H1 (cell line): ENCODE data around the gene WASF3. TPM values are rescaled to one million over a fixed set of nuclear protein-coding genes. Genes with fewer than 3 reads are reported as not detected.

ENCODE experiments used
- CTCF ChIA-PET: fragments of 300-600 bp; sonication (Branson Sonifier 250); formaldehyde crosslinking; loops from one replicate; lab custom pipeline; 2021; ENCODE audit not compliant: partially characterized antibody; lab: Charles Lee
- POLR2A ChIA-PET: fragments of 300-600 bp; sonication (Branson Sonifier 250); formaldehyde crosslinking; loops from one replicate; lab custom pipeline; 2021; ENCODE audit warnings: inconsistent platforms; ENCODE audit not compliant: partially characterized antibody; lab: Charles Lee
- DNase-seq, 2 experiments: peaks; one replicate each; pipeline versions ENCODE4 v3.0.0 to v3.0.0-alpha.2; 2010 to 2022; ENCODE audit warnings: low spot score in 2 of 2, low read depth in 1 of 2, mixed read lengths in 1 of 2
- FAIRE-seq: peaks from 2 replicates; lab custom pipeline; 2011; peaks lifted over from hg19 to GRCh38; lab: Jason Lieb, UNC
- H2AFZ ChIP-seq: 2 replicates; pipeline ENCODE4 v1.8.1; 2012; ENCODE audit warnings: low read length, inconsistent platforms
- H2AK5ac ChIP-seq: 2 replicates; pipeline ENCODE4 v1.6.1; 2013; ENCODE audit warnings: low read depth, low read length
- H2BK120ac ChIP-seq: replicated peaks from 2 replicates; pipeline ENCODE3; 2013; ENCODE audit warnings: low read depth, low read length, inconsistent platforms
- H2BK12ac ChIP-seq: 2 replicates; pipeline ENCODE4 v1.6.1; 2013; ENCODE audit warnings: low read depth, low read length
- H2BK15ac ChIP-seq: 2 replicates; pipeline ENCODE4 v1.6.1; 2013; ENCODE audit warnings: low read length
- H2BK20ac ChIP-seq: 2 replicates; pipeline ENCODE4 v1.6.1; 2013; ENCODE audit warnings: low read length
- H2BK5ac ChIP-seq: 2 replicates; pipeline ENCODE4 v1.6.1; 2013; ENCODE audit warnings: low read depth, low read length
- H3K14ac ChIP-seq: 2 replicates; pipeline ENCODE4 v1.6.1; 2013; ENCODE audit warnings: inconsistent platforms; ENCODE audit not compliant: insufficient read length
- H3K18ac ChIP-seq: 2 replicates; pipeline ENCODE4 v1.6.1; 2013; ENCODE audit warnings: low read length; ENCODE audit errors: extremely low read depth
- H3K23ac ChIP-seq: 2 replicates; pipeline ENCODE4 v1.6.1; 2013; ENCODE audit warnings: inconsistent platforms; ENCODE audit not compliant: insufficient read length
- H3K23me2 ChIP-seq: 2 replicates; pipeline ENCODE4 v1.6.1; 2013; ENCODE audit warnings: low read depth, low read length
- H3K27ac ChIP-seq: 2 replicates; pipeline ENCODE4 v1.6.1; 2011; ENCODE audit warnings: low read depth, low read length, inconsistent platforms
- H3K27me3 ChIP-seq, 4 experiments: replicated peaks in 1 of 4; 1 replicate in 1 of 4; 2 replicates in 3 of 4; pipeline versions ENCODE4 v1.6.1 to v1.8.1; 2011 to 2013; ENCODE audit warnings: low read length in 3 of 4, mild to moderate bottlenecking in 3 of 4, inconsistent platforms in 2 of 4, mixed read lengths in 2 of 4, moderate library complexity in 1 of 4; ENCODE audit not compliant: control insufficient read depth in 3 of 4, insufficient read depth in 3 of 4; ENCODE audit errors: extremely low read depth in 1 of 4
- H3K36me3 ChIP-seq, 4 experiments: 2 replicates each; pipeline versions ENCODE4 v1.6.1 to v1.8.1; 2011 to 2013; ENCODE audit warnings: mild to moderate bottlenecking in 4 of 4, low read length in 3 of 4, moderate library complexity in 2 of 4, control low read depth in 1 of 4, inconsistent platforms in 1 of 4; ENCODE audit not compliant: insufficient read depth in 4 of 4, control insufficient read depth in 2 of 4
- H3K4ac ChIP-seq: replicated peaks from 2 replicates; pipeline ENCODE3; 2013; ENCODE audit warnings: low read length, low read depth, mixed read lengths, inconsistent platforms; ENCODE audit not compliant: insufficient read length
- H3K4me1 ChIP-seq, 4 experiments: replicated peaks in 1 of 4; 1 replicate in 1 of 4; 2 replicates in 3 of 4; pipeline versions ENCODE4 v1.6.1 to v1.8.1; 2011 to 2013; ENCODE audit warnings: low read length in 3 of 4, inconsistent platforms in 2 of 4, mixed read lengths in 1 of 4; ENCODE audit not compliant: insufficient read depth in 4 of 4, control insufficient read depth in 3 of 4
- H3K4me2 ChIP-seq, 2 experiments: 2 replicates each; pipeline versions ENCODE4 v1.6.1 to v1.8.1; 2011 to 2013; ENCODE audit warnings: low read depth in 2 of 2, low read length in 2 of 2, control low read depth in 1 of 2, inconsistent platforms in 1 of 2, mild to moderate bottlenecking in 1 of 2; ENCODE audit not compliant: insufficient read depth in 1 of 2
- H3K4me3 ChIP-seq, 4 experiments: fragments of 200-600, 300-600 bp in 1 of 4; sonication (generic), shearing (Covaris generic), sonication (Bioruptor Twin) in 1 of 4; 2 replicates each; pipeline versions ENCODE4 v1.5.1 to v1.8.1; 2011 to 2016; ENCODE audit warnings: low read length in 4 of 4, low read depth in 3 of 4, control low read depth in 2 of 4, inconsistent platforms in 2 of 4, mild to moderate bottlenecking in 2 of 4, mixed read lengths in 1 of 4, moderate library complexity in 1 of 4; ENCODE audit not compliant: insufficient read depth in 2 of 4; ENCODE audit errors: extremely low read depth in 1 of 4
- H3K56ac ChIP-seq: replicated peaks from 2 replicates; pipeline ENCODE3; 2013; ENCODE audit warnings: low read depth, mild to moderate bottlenecking, mixed read lengths, low read length, inconsistent platforms; ENCODE audit not compliant: insufficient read length
- H3K79me1 ChIP-seq: 2 replicates; pipeline ENCODE4 v1.6.1; 2013; ENCODE audit warnings: low read depth, low read length, control low read depth
- H3K79me2 ChIP-seq, 2 experiments: 2 replicates each; pipeline versions ENCODE4 v1.6.1 to v1.8.1; 2012 to 2013; ENCODE audit warnings: low read length in 2 of 2, mild to moderate bottlenecking in 2 of 2, inconsistent platforms in 1 of 2; ENCODE audit not compliant: insufficient read depth in 2 of 2, control insufficient read depth in 1 of 2
- H3K9ac ChIP-seq, 4 experiments: replicated peaks in 1 of 4; 1 replicate in 1 of 4; 2 replicates in 3 of 4; pipeline versions ENCODE4 v1.6.1 to v1.8.1; 2011 to 2013; ENCODE audit warnings: low read depth in 3 of 4, low read length in 3 of 4, control low read depth in 2 of 4, mild to moderate bottlenecking in 2 of 4, moderate library complexity in 2 of 4, inconsistent platforms in 1 of 4; ENCODE audit errors: extremely low read depth in 1 of 4
- H3K9me3 ChIP-seq, 2 experiments: 2 replicates each; pipeline versions ENCODE4 v1.6.1 to v1.8.1; 2012 to 2013; ENCODE audit warnings: mild to moderate bottlenecking in 2 of 2, moderate library complexity in 2 of 2, control low read depth in 1 of 2, inconsistent platforms in 1 of 2, low read depth in 1 of 2, low read length in 1 of 2, mixed read lengths in 1 of 2; ENCODE audit not compliant: insufficient read depth in 2 of 2
- H4K20me1 ChIP-seq, 2 experiments: replicated peaks in 1 of 2; 2 replicates each; pipeline versions ENCODE3 to v1.8.1; 2011 to 2013; ENCODE audit warnings: inconsistent platforms in 2 of 2, low read length in 2 of 2, mild to moderate bottlenecking in 1 of 2; ENCODE audit not compliant: insufficient read depth in 2 of 2, control insufficient read depth in 1 of 2
- H4K5ac ChIP-seq: 2 replicates; pipeline ENCODE4 v1.6.1; 2013; ENCODE audit warnings: low read length, low read depth, mixed read lengths, inconsistent platforms; ENCODE audit not compliant: insufficient read length
- H4K8ac ChIP-seq: 2 replicates; pipeline ENCODE4 v1.8.0; 2013; ENCODE audit warnings: mild to moderate bottlenecking, moderate library complexity, low read length, inconsistent platforms; ENCODE audit not compliant: insufficient read depth; ENCODE audit errors: extremely low read depth
- H4K91ac ChIP-seq: replicated peaks from 2 replicates; pipeline ENCODE3; 2013; ENCODE audit warnings: low read length, mixed read lengths, inconsistent platforms; ENCODE audit not compliant: insufficient read length
- BRCA1 ChIP-seq: IDR thresholded peaks from 2 replicates; pipeline ENCODE4 v1.6.1; 2012; ENCODE audit warnings: low read depth, low read length, improper control_type of control experiment
- CREB1 ChIP-seq: IDR thresholded peaks from 2 replicates; pipeline ENCODE4 v1.6.1; 2012; ENCODE audit warnings: inconsistent platforms
- KDM1A ChIP-seq: fragments of 200-600, 300-600 bp; sonication (generic); IDR thresholded peaks from 2 replicates; pipeline ENCODE4 v1.7.1; 2016; ENCODE audit warnings: mild to moderate bottlenecking, low read length, borderline replicate concordance
- PHF8 ChIP-seq: fragments of 200-600 bp; sonication (generic); conservative IDR thresholded peaks from 2 replicates; pipeline ENCODE4 v1.7.1; 2012; ENCODE audit warnings: low read depth, mild to moderate bottlenecking, inconsistent platforms, low read length, moderate library complexity
- RNF2 ChIP-seq: fragments of 200-900, 300-1000 bp; sonication (generic); IDR thresholded peaks from 2 replicates; pipeline ENCODE4 v1.7.1; 2016; ENCODE audit warnings: borderline replicate concordance, low read depth, mild to moderate bottlenecking, antibody characterized with exemption, low read length; ENCODE audit not compliant: poor library complexity, severe bottlenecking; ENCODE audit errors: missing control alignments
- RXRA ChIP-seq: IDR thresholded peaks from 2 replicates; pipeline ENCODE4 v1.6.1; 2011; ENCODE audit warnings: low read depth, mild to moderate bottlenecking, low read length, moderate library complexity; ENCODE audit not compliant: insufficient read depth
- SIX5 ChIP-seq: IDR thresholded peaks from 2 replicates; pipeline ENCODE4 v1.6.1; 2011; ENCODE audit warnings: mild to moderate bottlenecking, low read depth, low read length
- TCF12 ChIP-seq: IDR thresholded peaks from 2 replicates; pipeline ENCODE4 v1.6.1; 2011; ENCODE audit warnings: low read depth, mild to moderate bottlenecking, low read length
- polyA plus RNA-seq, 7 experiments: library from polyadenylated mRNA; depleted of rRNA in 3 of 7; stranded (reverse) in 5 of 7; unstranded in 2 of 7; fragments of >200 nt in 5 of 7; fragments of 200-250 nt in 2 of 7; gene quantifications; 1 replicate in 5 of 7; 2 replicates in 1 of 7; 4 replicates in 1 of 7; pipeline versions ENCODE4 v1.2.1 to v1.2.3, GENCODE V29; 2011 to 2013; ENCODE audit warnings: missing spikeins in 2 of 7, mixed read lengths in 2 of 7
- total RNA-seq: library from RNA; stranded (reverse); fragmentation: NEBNext Ultra II Directional; extraction: Animal tissue kit (Norgen Biotek cat#: 25700); gene quantifications from 2 replicates; pipeline ENCODE4 v1.2.1, GENCODE V29; 2021

Gene WASF3
- total and polyA plus RNA-seq, 2 of the 8 experiments (the other 6 are each of a cell fraction or from before 2014, with no cell fraction given): 18.7 to 39.8 TPM

GRCh38 chr13:26563713-26564112 lies 6.2 kb downstream of the WASF3 start:
- Histone ChIP-seq H3K56ac (no peak overlapping the region), H3K27me3 (no peaks in the 10 kb centered on the region; a peak in 1 of 7 replicates), H3K9ac (no peak overlapping the region), H3K9me3 (no peaks in the 10 kb centered on the region), H3K14ac (no peak overlapping the region), H2BK12ac (no peak overlapping the region), H2BK20ac (no peak overlapping the region), H3K18ac (no peak overlapping the region), H3K4ac (no peak overlapping the region), H4K8ac (no peak overlapping the region), H2AK5ac (no peak overlapping the region), H3K4me3 (no peak overlapping the region), H3K23me2 (no peaks in the 10 kb centered on the region), H3K79me1 (peaks cover 6% of the 10 kb centered on the region), H3K79me2 (peaks cover 8 to 92% of the 10 kb centered on the region in 2 experiments), H3K27ac (no peak overlapping the region), H3K4me2 (no peak overlapping the region), H4K91ac (no peak overlapping the region), H4K20me1 (peaks cover 4 to 27% of the 10 kb centered on the region in 2 experiments), H2AFZ (no peak overlapping the region), H3K4me1 (peaks cover 0 to 10% (median 4%) of the 10 kb centered on the region in 4 experiments; a peak in 6 of 7 replicates), H4K5ac (no peak overlapping the region), H3K36me3 (no peaks in the 10 kb centered on the region), H3K23ac (no peak overlapping the region), H2BK5ac (no peak overlapping the region), H2BK15ac (no peak overlapping the region), H2BK120ac (no peak overlapping the region)
- POLR2A ChIA-PET: no interaction called here
- no peak for DNase-seq
- CTCF ChIA-PET: interaction anchor here (1.0 to 1.4 kb wide), 2 partner anchors 15 to 27 kb away, joined by 3 read pairs; no protein-coding TSS in a partner anchor
- TF ChIP-seq KDM1A: no peak
- no peak for TF ChIP-seq RXRA
- TF ChIP-seq SIX5: no peak
- no peak for TF ChIP-seq PHF8
- no peak for TF ChIP-seq CREB1
- TF ChIP-seq BRCA1: no peak
- TF ChIP-seq RNF2: no peak
- no peak for TF ChIP-seq TCF12
- no peak for FAIRE-seq
